H1 (cell line): Measurements from ENCODE around the gene GLMP. TPM values are rescaled to one million over a fixed set of nuclear protein-coding genes. Genes with fewer than 3 reads are reported as not detected.

Experiments
- ASH2L ChIP-seq: fragments of 200-600, 300-600 bp; sonication (generic); IDR thresholded peaks from one replicate; pipeline ENCODE4 v1.7.1; 2017; ENCODE audit warnings: low read length
- BACH1 ChIP-seq: IDR thresholded peaks from 2 replicates; pipeline ENCODE4 v1.6.1; 2012; ENCODE audit warnings: low read length, improper control_type of control experiment
- FOSL1 ChIP-seq: IDR thresholded peaks from 2 replicates; pipeline ENCODE4 v1.6.1; 2011; ENCODE audit warnings: mild to moderate bottlenecking, low read depth, low read length, moderate library complexity; ENCODE audit not compliant: insufficient read depth
- HDAC2 ChIP-seq, 2 experiments: fragments of 300-600 bp in 1 of 2; sonication (generic) in 1 of 2; IDR thresholded peaks; 2 replicates each; pipeline ENCODE4 v1.6.1; 2011 to 2012; ENCODE audit warnings: low read depth in 2 of 2, low read length in 2 of 2, mild to moderate bottlenecking in 2 of 2, moderate library complexity in 2 of 2, borderline replicate concordance in 1 of 2, inconsistent platforms in 1 of 2
- KDM1A ChIP-seq: fragments of 200-600, 300-600 bp; sonication (generic); IDR thresholded peaks from 2 replicates; pipeline ENCODE4 v1.7.1; 2016; ENCODE audit warnings: mild to moderate bottlenecking, low read length, borderline replicate concordance
- KDM4A ChIP-seq: IDR thresholded peaks from one replicate; pipeline ENCODE4 v1.7.1; 2012; ENCODE audit warnings: low read depth, mild to moderate bottlenecking, moderate library complexity, low read length, inconsistent platforms; ENCODE audit not compliant: severe bottlenecking
- KDM5A ChIP-seq: fragments of 200-600 bp; IDR thresholded peaks from 2 replicates; pipeline ENCODE4 v1.7.1; 2012; ENCODE audit warnings: mild to moderate bottlenecking, low read length, inconsistent platforms, mixed read lengths
- NANOG ChIP-seq: IDR thresholded peaks from 2 replicates; pipeline ENCODE4 v1.6.1; 2011; ENCODE audit warnings: low read length, low read depth, mild to moderate bottlenecking, inconsistent platforms; ENCODE audit not compliant: insufficient read depth, poor library complexity, severe bottlenecking
- NRF1 ChIP-seq: IDR thresholded peaks from 2 replicates; pipeline ENCODE4 v1.6.1; 2011; ENCODE audit warnings: mild to moderate bottlenecking, low read depth, low read length, improper control_type of control experiment
- PHF8 ChIP-seq: fragments of 200-600 bp; sonication (generic); conservative IDR thresholded peaks from 2 replicates; pipeline ENCODE4 v1.7.1; 2012; ENCODE audit warnings: low read depth, mild to moderate bottlenecking, inconsistent platforms, low read length, moderate library complexity
- POLR2AphosphoS5 ChIP-seq: IDR thresholded peaks from 2 replicates; pipeline ENCODE4 v1.6.1; 2011; ENCODE audit warnings: low read depth, low read length
- POU5F1 ChIP-seq: IDR thresholded peaks from 2 replicates; pipeline ENCODE4 v1.6.1; 2011; ENCODE audit warnings: low read depth, mild to moderate bottlenecking, low read length, moderate library complexity
- SIRT6 ChIP-seq: IDR thresholded peaks from one replicate; pipeline ENCODE4 v1.7.1; 2012; ENCODE audit warnings: low read length, inconsistent platforms
- SIX5 ChIP-seq: IDR thresholded peaks from 2 replicates; pipeline ENCODE4 v1.6.1; 2011; ENCODE audit warnings: mild to moderate bottlenecking, low read depth, low read length
- SP2 ChIP-seq: IDR thresholded peaks from 2 replicates; pipeline ENCODE4 v1.6.1; 2012; ENCODE audit warnings: mild to moderate bottlenecking, low read length, inconsistent platforms
- SP4 ChIP-seq: IDR thresholded peaks from 2 replicates; pipeline ENCODE4 v1.6.1; 2012; ENCODE audit warnings: low read length, inconsistent platforms
- SRF ChIP-seq: IDR thresholded peaks from 2 replicates; pipeline ENCODE4 v1.6.1; 2011; ENCODE audit warnings: mild to moderate bottlenecking, low read depth, low read length, moderate library complexity
- TCF12 ChIP-seq: IDR thresholded peaks from 2 replicates; pipeline ENCODE4 v1.6.1; 2011; ENCODE audit warnings: low read depth, mild to moderate bottlenecking, low read length
- ZNF274 ChIP-seq: IDR thresholded peaks from 2 replicates; pipeline ENCODE4 v1.7.0; 2012; ENCODE audit warnings: low read length, borderline replicate concordance; ENCODE audit errors: extremely low read depth
- polyA plus RNA-seq, 7 experiments: library from polyadenylated mRNA; depleted of rRNA in 3 of 7; stranded (reverse) in 5 of 7; unstranded in 2 of 7; fragments of >200 nt in 5 of 7; fragments of 200-250 nt in 2 of 7; gene quantifications; 1 replicate in 5 of 7; 2 replicates in 1 of 7; 4 replicates in 1 of 7; pipeline versions ENCODE4 v1.2.1 to v1.2.3, GENCODE V29; 2011 to 2013; ENCODE audit warnings: missing spikeins in 2 of 7, mixed read lengths in 2 of 7
- total RNA-seq: library from RNA; stranded (reverse); fragmentation: NEBNext Ultra II Directional; extraction: Animal tissue kit (Norgen Biotek cat#: 25700); gene quantifications from 2 replicates; pipeline ENCODE4 v1.2.1, GENCODE V29; 2021
- TF ChIP-seq, protein P1 (sequence below): IDR thresholded peaks from 2 replicates; pipeline ENCODE4 v1.6.1; 2012; ENCODE audit warnings: inconsistent platforms
- TF ChIP-seq, protein P2 (sequence below), 3 experiments: IDR thresholded peaks; 1 replicate in 2 of 3; 2 replicates in 1 of 3; pipeline versions ENCODE4 v1.5.1 to v1.6.1; 2011; ENCODE audit warnings: low read length in 3 of 3, mild to moderate bottlenecking in 3 of 3, inconsistent platforms in 2 of 3, low read depth in 1 of 3, moderate library complexity in 1 of 3; ENCODE audit not compliant: insufficient read depth in 1 of 3; ENCODE audit errors: control extremely low read depth in 1 of 3

GLMP gene
- total and polyA plus RNA-seq, 2 of the 8 experiments (the other 6 are each of a cell fraction or from before 2014, with no cell fraction given): 48.1 to 59.5 TPM

DNA sequence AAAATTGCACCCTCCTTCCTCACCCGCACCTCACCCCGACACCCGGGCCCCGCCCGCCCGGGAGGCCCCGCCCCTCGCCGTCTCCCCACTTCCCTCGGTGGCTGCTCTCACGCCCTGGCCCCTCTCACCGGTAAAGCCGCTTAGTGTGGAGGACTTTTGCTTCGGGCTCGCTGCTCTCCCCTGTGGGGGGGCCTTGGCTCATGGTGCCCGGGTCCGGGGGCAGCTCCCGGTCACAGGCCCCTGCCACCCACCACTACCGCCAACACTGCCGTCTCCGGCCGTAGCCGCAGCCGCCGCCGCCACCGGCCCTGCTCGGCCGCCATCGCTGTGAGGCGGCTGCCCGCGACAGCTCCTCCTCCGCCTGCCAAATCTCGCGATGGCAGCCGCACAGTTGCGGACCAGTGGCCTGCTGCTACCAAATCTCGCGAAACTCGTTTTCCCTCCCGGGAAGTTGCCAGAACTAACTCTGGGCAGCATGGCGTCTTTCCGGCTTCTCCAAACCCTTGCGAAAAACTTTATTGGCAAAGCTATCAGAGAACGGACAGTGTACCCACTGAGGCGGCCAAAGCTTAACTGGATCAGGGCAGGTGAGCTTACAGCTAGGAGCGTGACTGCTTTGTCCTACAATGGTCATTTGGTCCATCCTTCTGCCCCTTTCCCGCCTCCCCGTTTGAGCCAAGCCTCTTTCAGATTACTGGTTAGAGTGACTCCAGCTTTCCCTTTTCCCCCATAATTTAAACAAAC, 12.8 kb downstream of the GLMP start, which contains the start of gene SMG5 (continued):
- peak; percentile 92 for TF ChIP-seq TCF12
- peak; percentile 82 for TF ChIP-seq NANOG
- TF ChIP-seq KDM5A: peak; percentile 76
- TF ChIP-seq PHF8: peak; percentile 100
- TF ChIP-seq SP2: no peak
- TF ChIP-seq, protein P1, sequence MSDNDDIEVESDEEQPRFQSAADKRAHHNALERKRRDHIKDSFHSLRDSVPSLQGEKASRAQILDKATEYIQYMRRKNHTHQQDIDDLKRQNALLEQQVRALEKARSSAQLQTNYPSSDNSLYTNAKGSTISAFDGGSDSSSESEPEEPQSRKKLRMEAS: peak; percentile 85
- no peak for TF ChIP-seq SIRT6
- TF ChIP-seq SIX5: peak; percentile 77
- no peak for TF ChIP-seq KDM1A
- peak; percentile 64 to 73; a peak in 1 of 4 replicates for TF ChIP-seq HDAC2 (IDR thresholded peaks at IDR 0.05; ENCODE audit: borderline replicate concordance in 1 of 2, low read depth in 2 of 2, low read length in 2 of 2)
- TF ChIP-seq POLR2AphosphoS5: peak; percentile 95
- no peak for TF ChIP-seq POU5F1
- no peak for TF ChIP-seq ZNF274
- no peak for TF ChIP-seq NRF1
- peak; percentile 64 for TF ChIP-seq ASH2L
- TF ChIP-seq KDM4A: peak; percentile 98
- no peak for TF ChIP-seq SRF
- no peak for TF ChIP-seq FOSL1
- peak; percentile 44; the same call in 1 of the 2 replicates for TF ChIP-seq BACH1
- TF ChIP-seq SP4: peak; percentile 86; the same call in 1 of the 2 replicates
- TF ChIP-seq, protein P2, sequence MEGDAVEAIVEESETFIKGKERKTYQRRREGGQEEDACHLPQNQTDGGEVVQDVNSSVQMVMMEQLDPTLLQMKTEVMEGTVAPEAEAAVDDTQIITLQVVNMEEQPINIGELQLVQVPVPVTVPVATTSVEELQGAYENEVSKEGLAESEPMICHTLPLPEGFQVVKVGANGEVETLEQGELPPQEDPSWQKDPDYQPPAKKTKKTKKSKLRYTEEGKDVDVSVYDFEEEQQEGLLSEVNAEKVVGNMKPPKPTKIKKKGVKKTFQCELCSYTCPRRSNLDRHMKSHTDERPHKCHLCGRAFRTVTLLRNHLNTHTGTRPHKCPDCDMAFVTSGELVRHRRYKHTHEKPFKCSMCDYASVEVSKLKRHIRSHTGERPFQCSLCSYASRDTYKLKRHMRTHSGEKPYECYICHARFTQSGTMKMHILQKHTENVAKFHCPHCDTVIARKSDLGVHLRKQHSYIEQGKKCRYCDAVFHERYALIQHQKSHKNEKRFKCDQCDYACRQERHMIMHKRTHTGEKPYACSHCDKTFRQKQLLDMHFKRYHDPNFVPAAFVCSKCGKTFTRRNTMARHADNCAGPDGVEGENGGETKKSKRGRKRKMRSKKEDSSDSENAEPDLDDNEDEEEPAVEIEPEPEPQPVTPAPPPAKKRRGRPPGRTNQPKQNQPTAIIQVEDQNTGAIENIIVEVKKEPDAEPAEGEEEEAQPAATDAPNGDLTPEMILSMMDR (IDR thresholded peaks at IDR 0.05; ENCODE audit: control extremely low read depth in 1 of 3, insufficient read depth in 1 of 3, low read depth in 1 of 3, low read length in 3 of 3): no peak
